H1 (cell line): ENCODE results near the gene TNF. TPM values are rescaled to one million over a fixed set of nuclear protein-coding genes. Genes with fewer than 3 reads are reported as not detected.

Experiments used
- CTCF ChIA-PET: fragments of 300-600 bp; sonication (Branson Sonifier 250); formaldehyde crosslinking; loops from one replicate; lab custom pipeline; 2021; ENCODE audit not compliant: partially characterized antibody; lab: Charles Lee
- POLR2A ChIA-PET: fragments of 300-600 bp; sonication (Branson Sonifier 250); formaldehyde crosslinking; loops from one replicate; lab custom pipeline; 2021; ENCODE audit warnings: inconsistent platforms; ENCODE audit not compliant: partially characterized antibody; lab: Charles Lee
- DNase-seq, 2 experiments: peaks; one replicate each; pipeline versions ENCODE4 v3.0.0 to v3.0.0-alpha.2; 2010 to 2022; ENCODE audit warnings: low spot score in 2 of 2, low read depth in 1 of 2, mixed read lengths in 1 of 2
- FAIRE-seq: peaks from 2 replicates; lab custom pipeline; 2011; peaks lifted over from hg19 to GRCh38; lab: Jason Lieb, UNC
- H2AFZ ChIP-seq: 2 replicates; pipeline ENCODE4 v1.8.1; 2012; ENCODE audit warnings: low read length, inconsistent platforms
- H2AK5ac ChIP-seq: 2 replicates; pipeline ENCODE4 v1.6.1; 2013; ENCODE audit warnings: low read depth, low read length
- H2BK120ac ChIP-seq: replicated peaks from 2 replicates; pipeline ENCODE3; 2013; ENCODE audit warnings: low read depth, low read length, inconsistent platforms
- H2BK12ac ChIP-seq: 2 replicates; pipeline ENCODE4 v1.6.1; 2013; ENCODE audit warnings: low read depth, low read length
- H2BK15ac ChIP-seq: 2 replicates; pipeline ENCODE4 v1.6.1; 2013; ENCODE audit warnings: low read length
- H2BK20ac ChIP-seq: 2 replicates; pipeline ENCODE4 v1.6.1; 2013; ENCODE audit warnings: low read length
- H2BK5ac ChIP-seq: 2 replicates; pipeline ENCODE4 v1.6.1; 2013; ENCODE audit warnings: low read depth, low read length
- H3K14ac ChIP-seq: 2 replicates; pipeline ENCODE4 v1.6.1; 2013; ENCODE audit warnings: inconsistent platforms; ENCODE audit not compliant: insufficient read length
- H3K18ac ChIP-seq: 2 replicates; pipeline ENCODE4 v1.6.1; 2013; ENCODE audit warnings: low read length; ENCODE audit errors: extremely low read depth
- H3K23ac ChIP-seq: 2 replicates; pipeline ENCODE4 v1.6.1; 2013; ENCODE audit warnings: inconsistent platforms; ENCODE audit not compliant: insufficient read length
- H3K23me2 ChIP-seq: 2 replicates; pipeline ENCODE4 v1.6.1; 2013; ENCODE audit warnings: low read depth, low read length
- H3K27ac ChIP-seq: 2 replicates; pipeline ENCODE4 v1.6.1; 2011; ENCODE audit warnings: low read depth, low read length, inconsistent platforms
- H3K27me3 ChIP-seq, 4 experiments: replicated peaks in 1 of 4; 1 replicate in 1 of 4; 2 replicates in 3 of 4; pipeline versions ENCODE4 v1.6.1 to v1.8.1; 2011 to 2013; ENCODE audit warnings: low read length in 3 of 4, mild to moderate bottlenecking in 3 of 4, inconsistent platforms in 2 of 4, mixed read lengths in 2 of 4, moderate library complexity in 1 of 4; ENCODE audit not compliant: control insufficient read depth in 3 of 4, insufficient read depth in 3 of 4; ENCODE audit errors: extremely low read depth in 1 of 4
- H3K36me3 ChIP-seq, 4 experiments: 2 replicates each; pipeline versions ENCODE4 v1.6.1 to v1.8.1; 2011 to 2013; ENCODE audit warnings: mild to moderate bottlenecking in 4 of 4, low read length in 3 of 4, moderate library complexity in 2 of 4, control low read depth in 1 of 4, inconsistent platforms in 1 of 4; ENCODE audit not compliant: insufficient read depth in 4 of 4, control insufficient read depth in 2 of 4
- H3K4ac ChIP-seq: replicated peaks from 2 replicates; pipeline ENCODE3; 2013; ENCODE audit warnings: low read length, low read depth, mixed read lengths, inconsistent platforms; ENCODE audit not compliant: insufficient read length
- H3K4me1 ChIP-seq, 4 experiments: replicated peaks in 1 of 4; 1 replicate in 1 of 4; 2 replicates in 3 of 4; pipeline versions ENCODE4 v1.6.1 to v1.8.1; 2011 to 2013; ENCODE audit warnings: low read length in 3 of 4, inconsistent platforms in 2 of 4, mixed read lengths in 1 of 4; ENCODE audit not compliant: insufficient read depth in 4 of 4, control insufficient read depth in 3 of 4
- H3K4me2 ChIP-seq, 2 experiments: 2 replicates each; pipeline versions ENCODE4 v1.6.1 to v1.8.1; 2011 to 2013; ENCODE audit warnings: low read depth in 2 of 2, low read length in 2 of 2, control low read depth in 1 of 2, inconsistent platforms in 1 of 2, mild to moderate bottlenecking in 1 of 2; ENCODE audit not compliant: insufficient read depth in 1 of 2
- H3K4me3 ChIP-seq, 4 experiments: fragments of 200-600, 300-600 bp in 1 of 4; sonication (generic), shearing (Covaris generic), sonication (Bioruptor Twin) in 1 of 4; 2 replicates each; pipeline versions ENCODE4 v1.5.1 to v1.8.1; 2011 to 2016; ENCODE audit warnings: low read length in 4 of 4, low read depth in 3 of 4, control low read depth in 2 of 4, inconsistent platforms in 2 of 4, mild to moderate bottlenecking in 2 of 4, mixed read lengths in 1 of 4, moderate library complexity in 1 of 4; ENCODE audit not compliant: insufficient read depth in 2 of 4; ENCODE audit errors: extremely low read depth in 1 of 4
- H3K56ac ChIP-seq: replicated peaks from 2 replicates; pipeline ENCODE3; 2013; ENCODE audit warnings: low read depth, mild to moderate bottlenecking, mixed read lengths, low read length, inconsistent platforms; ENCODE audit not compliant: insufficient read length
- H3K79me1 ChIP-seq: 2 replicates; pipeline ENCODE4 v1.6.1; 2013; ENCODE audit warnings: low read depth, low read length, control low read depth
- H3K79me2 ChIP-seq, 2 experiments: 2 replicates each; pipeline versions ENCODE4 v1.6.1 to v1.8.1; 2012 to 2013; ENCODE audit warnings: low read length in 2 of 2, mild to moderate bottlenecking in 2 of 2, inconsistent platforms in 1 of 2; ENCODE audit not compliant: insufficient read depth in 2 of 2, control insufficient read depth in 1 of 2
- H3K9ac ChIP-seq, 4 experiments: replicated peaks in 1 of 4; 1 replicate in 1 of 4; 2 replicates in 3 of 4; pipeline versions ENCODE4 v1.6.1 to v1.8.1; 2011 to 2013; ENCODE audit warnings: low read depth in 3 of 4, low read length in 3 of 4, control low read depth in 2 of 4, mild to moderate bottlenecking in 2 of 4, moderate library complexity in 2 of 4, inconsistent platforms in 1 of 4; ENCODE audit errors: extremely low read depth in 1 of 4
- H3K9me3 ChIP-seq, 2 experiments: 2 replicates each; pipeline versions ENCODE4 v1.6.1 to v1.8.1; 2012 to 2013; ENCODE audit warnings: mild to moderate bottlenecking in 2 of 2, moderate library complexity in 2 of 2, control low read depth in 1 of 2, inconsistent platforms in 1 of 2, low read depth in 1 of 2, low read length in 1 of 2, mixed read lengths in 1 of 2; ENCODE audit not compliant: insufficient read depth in 2 of 2
- H4K20me1 ChIP-seq, 2 experiments: replicated peaks in 1 of 2; 2 replicates each; pipeline versions ENCODE3 to v1.8.1; 2011 to 2013; ENCODE audit warnings: inconsistent platforms in 2 of 2, low read length in 2 of 2, mild to moderate bottlenecking in 1 of 2; ENCODE audit not compliant: insufficient read depth in 2 of 2, control insufficient read depth in 1 of 2
- H4K5ac ChIP-seq: 2 replicates; pipeline ENCODE4 v1.6.1; 2013; ENCODE audit warnings: low read length, low read depth, mixed read lengths, inconsistent platforms; ENCODE audit not compliant: insufficient read length
- H4K8ac ChIP-seq: 2 replicates; pipeline ENCODE4 v1.8.0; 2013; ENCODE audit warnings: mild to moderate bottlenecking, moderate library complexity, low read length, inconsistent platforms; ENCODE audit not compliant: insufficient read depth; ENCODE audit errors: extremely low read depth
- H4K91ac ChIP-seq: replicated peaks from 2 replicates; pipeline ENCODE3; 2013; ENCODE audit warnings: low read length, mixed read lengths, inconsistent platforms; ENCODE audit not compliant: insufficient read length
- CBX8 ChIP-seq: fragments of 300-800, 300-1000 bp; sonication (generic); IDR thresholded peaks from 2 replicates; pipeline ENCODE4 v1.7.1; 2016; ENCODE audit warnings: low read depth, low read length, borderline replicate concordance
- GABPA ChIP-seq: IDR thresholded peaks from 2 replicates; pipeline ENCODE4 v1.6.1; 2011; ENCODE audit warnings: mild to moderate bottlenecking, low read length, moderate library complexity, borderline replicate concordance; ENCODE audit not compliant: insufficient read depth
- GTF2F1 ChIP-seq: IDR thresholded peaks from 2 replicates; pipeline ENCODE4 v1.6.1; 2012; ENCODE audit warnings: low read depth, low read length, improper control_type of control experiment, borderline replicate concordance
- MAFK ChIP-seq: IDR thresholded peaks from 2 replicates; pipeline ENCODE4 v1.6.1; 2012; ENCODE audit warnings: low read depth, mild to moderate bottlenecking, improper control_type of control experiment, low read length
- RBBP5 ChIP-seq: IDR thresholded peaks from 2 replicates; pipeline ENCODE4 v1.7.1; 2012; ENCODE audit warnings: low read depth, mild to moderate bottlenecking, inconsistent platforms, low read length, moderate library complexity, borderline replicate concordance
- RXRA ChIP-seq: IDR thresholded peaks from 2 replicates; pipeline ENCODE4 v1.6.1; 2011; ENCODE audit warnings: low read depth, mild to moderate bottlenecking, low read length, moderate library complexity; ENCODE audit not compliant: insufficient read depth
- SIN3A ChIP-seq, 2 experiments: IDR thresholded peaks in 1 of 2; conservative IDR thresholded peaks in 1 of 2; 2 replicates each; pipeline ENCODE4 v1.6.1; 2011 to 2012; ENCODE audit warnings: low read length in 2 of 2, improper control_type of control experiment in 1 of 2, low read depth in 1 of 2, mild to moderate bottlenecking in 1 of 2
- SUZ12 ChIP-seq: fragments of 200-600 bp; sonication (generic); IDR thresholded peaks from 2 replicates; pipeline ENCODE4 v1.6.1; 2012; ENCODE audit warnings: mild to moderate bottlenecking, inconsistent platforms, low read length, moderate library complexity, mixed read lengths
- TBP ChIP-seq: IDR thresholded peaks from 2 replicates; pipeline ENCODE4 v1.6.1; 2011; ENCODE audit warnings: low read depth, low read length, improper control_type of control experiment
- TEAD4 ChIP-seq: IDR thresholded peaks from 2 replicates; pipeline ENCODE4 v1.6.1; 2012; ENCODE audit warnings: low read depth, low read length, inconsistent platforms, mixed read lengths
- WGBS, 2 experiments: shearing (Covaris generic) in 1 of 2; methylation state at CpG; one replicate each; pipeline versions ENCODE4 v1.1.6 to v1.1.7; 2013 to 2015; ENCODE audit warnings: low lambda C conversion rate in 2 of 2, mixed read lengths in 2 of 2, inconsistent platforms in 1 of 2, low coverage in 1 of 2, missing lambda C conversion rate in 1 of 2; ENCODE audit not compliant: insufficient replicate concordance in 2 of 2, insufficient coverage in 1 of 2, insufficient read length in 1 of 2; ENCODE audit errors: extremely low coverage in 1 of 2, missing lambda C conversion rate in 1 of 2; 5-methylcytosine and 5-hydroxymethylcytosine counted together
- polyA plus RNA-seq, 7 experiments: library from polyadenylated mRNA; depleted of rRNA in 3 of 7; stranded (reverse) in 5 of 7; unstranded in 2 of 7; fragments of >200 nt in 5 of 7; fragments of 200-250 nt in 2 of 7; gene quantifications; 1 replicate in 5 of 7; 2 replicates in 1 of 7; 4 replicates in 1 of 7; pipeline versions ENCODE4 v1.2.1 to v1.2.3, GENCODE V29; 2011 to 2013; ENCODE audit warnings: missing spikeins in 2 of 7, mixed read lengths in 2 of 7
- total RNA-seq: library from RNA; stranded (reverse); fragmentation: NEBNext Ultra II Directional; extraction: Animal tissue kit (Norgen Biotek cat#: 25700); gene quantifications from 2 replicates; pipeline ENCODE4 v1.2.1, GENCODE V29; 2021
- TF ChIP-seq, protein P1 (sequence below): IDR thresholded peaks from 2 replicates; pipeline ENCODE4 v1.6.1; 2012; ENCODE audit warnings: inconsistent platforms
- TF ChIP-seq, protein P2 (sequence below): IDR thresholded peaks from 2 replicates; pipeline ENCODE4 v1.6.1; 2011; ENCODE audit warnings: low read length, improper control_type of control experiment

TNF gene
- total and polyA plus RNA-seq, 2 of the 8 experiments (the other 6 are each of a cell fraction or from before 2014, with no cell fraction given): not detected

DNA sequence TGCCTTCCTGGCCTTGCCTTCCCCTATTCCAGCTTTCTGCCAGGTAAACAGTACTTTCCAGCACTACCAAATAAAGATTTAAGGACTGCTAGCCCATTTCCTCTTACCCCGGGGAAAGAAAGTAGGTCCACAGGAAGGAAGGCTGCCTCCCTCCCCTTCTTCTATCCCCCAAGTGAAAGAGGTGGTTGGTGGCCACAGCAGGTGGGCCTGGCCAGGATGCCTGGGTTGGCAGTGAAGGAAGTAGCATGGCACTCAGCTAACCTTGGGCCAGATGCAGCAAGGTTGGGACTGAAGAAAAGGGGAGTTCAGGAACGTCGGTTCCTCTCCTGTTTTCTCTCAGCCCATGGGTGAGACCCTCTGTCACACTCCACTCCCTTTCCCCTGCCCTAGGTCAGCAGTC lies 19.1 kb upstream of the TNF start:
- H3K27ac ChIP-seq: no peak overlapping the region
- no peak overlapping the region for H2AFZ ChIP-seq
- no peak overlapping the region for H2BK15ac ChIP-seq
- H3K18ac ChIP-seq: no peak overlapping the region
- no peaks in the 10 kb centered on the region for H3K79me2 ChIP-seq
- no peak overlapping the region for H3K56ac ChIP-seq
- H3K23ac ChIP-seq: no peak overlapping the region
- H2BK20ac ChIP-seq: no peak overlapping the region
- H3K14ac ChIP-seq: no peak overlapping the region
- H2BK12ac ChIP-seq: no peak overlapping the region
- no peak overlapping the region for H2BK5ac ChIP-seq
- no peak overlapping the region for H3K4me3 ChIP-seq
- H3K4ac ChIP-seq: no peak overlapping the region
- no peaks in the 10 kb centered on the region for H4K20me1 ChIP-seq
- ChIA-PET POLR2A (interaction anchor here (1.1 to 10.9 kb wide), 7 partner anchors 9 to 71 kb away, joined by 3 to 110 read pairs (median 5); partner anchors contain the start of genes ATP6V1G2, DDX39B, LTB and NFKBIL1), CTCF (interaction anchor here (0.6 to 24.7 kb wide), 7 partner anchors 10 to 45 kb away, joined by 3 to 613 read pairs (median 6); partner anchors contain the start of genes ATP6V1G2, LST1, LTB and NCR3)
- H4K5ac ChIP-seq: no peak overlapping the region
- H3K36me3 ChIP-seq: peaks cover 2 to 15% (median 5%) of the 10 kb centered on the region in 4 experiments; a peak in 5 of 8 replicates
- no peaks in the 10 kb centered on the region for H3K9me3 ChIP-seq
- H2BK120ac ChIP-seq: no peak overlapping the region
- no peaks in the 10 kb centered on the region for H3K23me2 ChIP-seq
- no peaks in the 10 kb centered on the region for H3K27me3 ChIP-seq
- no peaks in the 10 kb centered on the region for H3K79me1 ChIP-seq
- H4K91ac ChIP-seq: no peak overlapping the region
- no peak overlapping the region for H3K9ac ChIP-seq
- H3K4me2 ChIP-seq: no peak overlapping the region
- H3K4me1 ChIP-seq: no peaks in the 10 kb centered on the region
- no peak overlapping the region for H4K8ac ChIP-seq
- FAIRE-seq (no peak), DNase-seq (no peak)
- H2AK5ac ChIP-seq: no peak overlapping the region
- 95% methylated on average over 3 of the region's 3 CpGs; no CpG with 5 or more reads in 1 of the 2 experiments for WGBS, 2 experiments
- TF ChIP-seq TBP (no peak), SIN3A (conservative IDR thresholded peaks at IDR 0.05 in 1 of 2, IDR thresholded peaks at IDR 0.05 in 1 of 2; ENCODE audit: low read depth in 1 of 2, low read length in 2 of 2) (no peak), RXRA (no peak), SUZ12 (no peak), CBX8 (no peak), RBBP5 (no peak), GTF2F1 (no peak), GABPA (no peak), MAFK (no peak), TEAD4 (no peak)
- TF ChIP-seq, protein P1, sequence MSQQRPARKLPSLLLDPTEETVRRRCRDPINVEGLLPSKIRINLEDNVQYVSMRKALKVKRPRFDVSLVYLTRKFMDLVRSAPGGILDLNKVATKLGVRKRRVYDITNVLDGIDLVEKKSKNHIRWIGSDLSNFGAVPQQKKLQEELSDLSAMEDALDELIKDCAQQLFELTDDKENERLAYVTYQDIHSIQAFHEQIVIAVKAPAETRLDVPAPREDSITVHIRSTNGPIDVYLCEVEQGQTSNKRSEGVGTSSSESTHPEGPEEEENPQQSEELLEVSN: no peak
- TF ChIP-seq, protein P2, sequence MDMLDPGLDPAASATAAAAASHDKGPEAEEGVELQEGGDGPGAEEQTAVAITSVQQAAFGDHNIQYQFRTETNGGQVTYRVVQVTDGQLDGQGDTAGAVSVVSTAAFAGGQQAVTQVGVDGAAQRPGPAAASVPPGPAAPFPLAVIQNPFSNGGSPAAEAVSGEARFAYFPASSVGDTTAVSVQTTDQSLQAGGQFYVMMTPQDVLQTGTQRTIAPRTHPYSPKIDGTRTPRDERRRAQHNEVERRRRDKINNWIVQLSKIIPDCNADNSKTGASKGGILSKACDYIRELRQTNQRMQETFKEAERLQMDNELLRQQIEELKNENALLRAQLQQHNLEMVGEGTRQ: no peak
